GM12891 (cell line): ENCODE data around the gene EPG5.

ENCODE experiments used
- PAX5 ChIP-seq: IDR thresholded peaks from 2 replicates; pipeline ENCODE4 v1.6.1; 2011; ENCODE audit warnings: low read length, moderate library complexity, mild to moderate bottlenecking; ENCODE audit not compliant: insufficient read depth, severe bottlenecking
- POLR2A ChIP-seq: IDR thresholded peaks from 2 replicates; pipeline ENCODE4 v1.6.1; 2011; ENCODE audit warnings: low read depth, low read length, control low read depth
- POLR2AphosphoS5 ChIP-seq: IDR thresholded peaks from 2 replicates; pipeline ENCODE4 v1.6.1; 2011; ENCODE audit warnings: low read depth, low read length, control low read depth
- SPI1 ChIP-seq: IDR thresholded peaks from 2 replicates; pipeline ENCODE4 v1.6.1; 2011; ENCODE audit warnings: low read depth, low read length, control low read depth
- TAF1 ChIP-seq: IDR thresholded peaks from 2 replicates; pipeline ENCODE4 v1.6.1; 2011; ENCODE audit warnings: low read depth, low read length, control low read depth

DNA sequence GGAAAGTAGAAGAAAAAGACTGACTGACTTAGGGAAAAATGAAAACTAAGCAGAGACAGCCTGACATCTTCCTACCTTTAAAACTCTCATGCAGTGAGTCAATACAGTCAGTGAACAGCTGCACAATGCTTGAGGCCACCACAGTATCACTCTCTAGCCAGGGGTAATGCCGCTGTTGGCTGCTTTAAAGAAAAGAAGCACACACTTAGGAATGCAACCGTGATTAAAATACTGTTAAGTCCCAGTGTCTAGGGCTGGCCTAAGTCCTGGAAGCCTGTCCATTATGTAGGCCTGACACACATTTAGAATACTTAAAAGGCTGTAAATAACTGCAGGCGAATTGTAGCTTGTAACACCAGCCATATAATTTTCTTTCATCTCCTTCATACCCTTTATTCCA lies 91.0 kb downstream of the EPG5 start:
- TF ChIP-seq POLR2AphosphoS5 (no peak), POLR2A (no peak), SPI1 (no peak), TAF1 (no peak), PAX5 (no peak)
